H7 (cell line): ENCODE results near the gene RPS6KA2. TPM values are rescaled to one million over a fixed set of nuclear protein-coding genes. Genes with fewer than 3 reads are reported as not detected.

ENCODE experiments used
- total RNA-seq: library from RNA; depleted of rRNA; stranded (reverse); fragments of >200 nt; shearing (Covaris generic); gene quantifications from 2 replicates; pipeline ENCODE4 v1.2.3, GENCODE V29; 2014; rRNA removed

RPS6KA2 gene
- total RNA-seq, 1 experiment from 2014 or later: 12.7 TPM

Other genes with a start within 250 kb of the RPS6KA2 start
- gene MPC1, start 244.3 kb downstream of the RPS6KA2 start, total RNA-seq: 6.8 and 15.2 TPM in 2 replicates
- 0.18 TPM in 1 of 2 replicates, not detected in the other for gene RAMACL, start 40.6 kb downstream of the RPS6KA2 start, total RNA-seq